ENCODE measurements around the gene SRRM4.

DNA sequence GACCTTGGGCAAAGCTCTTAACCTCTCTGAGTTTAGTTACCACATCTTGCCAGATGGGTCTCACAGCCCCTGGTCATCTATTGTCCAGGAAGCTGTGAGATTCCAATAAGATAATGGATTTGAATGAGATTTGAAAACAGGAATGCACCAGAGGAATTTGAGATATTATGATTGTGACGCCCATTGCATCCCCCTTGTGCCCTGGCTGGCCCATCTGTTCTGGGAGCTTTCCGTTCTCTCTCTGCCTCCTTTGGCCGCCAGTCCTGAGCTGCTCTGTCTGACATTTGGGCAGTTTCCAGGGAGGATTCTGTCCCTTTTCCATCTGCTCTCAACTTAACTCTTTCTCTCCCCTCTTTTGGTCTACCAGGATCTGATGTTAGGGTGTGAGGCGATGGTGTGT lies 24.6 kb downstream of the SRRM4 start:
- TF ChIP-seq, protein P1, sequence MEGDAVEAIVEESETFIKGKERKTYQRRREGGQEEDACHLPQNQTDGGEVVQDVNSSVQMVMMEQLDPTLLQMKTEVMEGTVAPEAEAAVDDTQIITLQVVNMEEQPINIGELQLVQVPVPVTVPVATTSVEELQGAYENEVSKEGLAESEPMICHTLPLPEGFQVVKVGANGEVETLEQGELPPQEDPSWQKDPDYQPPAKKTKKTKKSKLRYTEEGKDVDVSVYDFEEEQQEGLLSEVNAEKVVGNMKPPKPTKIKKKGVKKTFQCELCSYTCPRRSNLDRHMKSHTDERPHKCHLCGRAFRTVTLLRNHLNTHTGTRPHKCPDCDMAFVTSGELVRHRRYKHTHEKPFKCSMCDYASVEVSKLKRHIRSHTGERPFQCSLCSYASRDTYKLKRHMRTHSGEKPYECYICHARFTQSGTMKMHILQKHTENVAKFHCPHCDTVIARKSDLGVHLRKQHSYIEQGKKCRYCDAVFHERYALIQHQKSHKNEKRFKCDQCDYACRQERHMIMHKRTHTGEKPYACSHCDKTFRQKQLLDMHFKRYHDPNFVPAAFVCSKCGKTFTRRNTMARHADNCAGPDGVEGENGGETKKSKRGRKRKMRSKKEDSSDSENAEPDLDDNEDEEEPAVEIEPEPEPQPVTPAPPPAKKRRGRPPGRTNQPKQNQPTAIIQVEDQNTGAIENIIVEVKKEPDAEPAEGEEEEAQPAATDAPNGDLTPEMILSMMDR (IDR thresholded peaks at IDR 0.05): no peak
- no peak for TF ChIP-seq POLR2AphosphoS5 (IDR thresholded peaks at IDR 0.05)
- no peak for TF ChIP-seq POLR2A (IDR thresholded peaks at IDR 0.05)
- no peak for TF ChIP-seq EP300 (IDR thresholded peaks at IDR 0.05)
